ENCODE results near the gene CLEC1A. TPM values are rescaled to one million over a fixed set of nuclear protein-coding genes. Genes with fewer than 3 reads are reported as not detected.

CLEC1A gene
- polyA plus RNA-seq, 1 of the 3 experiments (the other 2 are of a cell fraction) = not detected

- TF ChIP-seq PBX3 (IDR thresholded peaks at IDR 0.05) = no peak
- no peak for TF ChIP-seq MEF2A (IDR thresholded peaks at IDR 0.05; ENCODE audit: borderline replicate concordance, low read depth)
- TF ChIP-seq, protein P1, sequence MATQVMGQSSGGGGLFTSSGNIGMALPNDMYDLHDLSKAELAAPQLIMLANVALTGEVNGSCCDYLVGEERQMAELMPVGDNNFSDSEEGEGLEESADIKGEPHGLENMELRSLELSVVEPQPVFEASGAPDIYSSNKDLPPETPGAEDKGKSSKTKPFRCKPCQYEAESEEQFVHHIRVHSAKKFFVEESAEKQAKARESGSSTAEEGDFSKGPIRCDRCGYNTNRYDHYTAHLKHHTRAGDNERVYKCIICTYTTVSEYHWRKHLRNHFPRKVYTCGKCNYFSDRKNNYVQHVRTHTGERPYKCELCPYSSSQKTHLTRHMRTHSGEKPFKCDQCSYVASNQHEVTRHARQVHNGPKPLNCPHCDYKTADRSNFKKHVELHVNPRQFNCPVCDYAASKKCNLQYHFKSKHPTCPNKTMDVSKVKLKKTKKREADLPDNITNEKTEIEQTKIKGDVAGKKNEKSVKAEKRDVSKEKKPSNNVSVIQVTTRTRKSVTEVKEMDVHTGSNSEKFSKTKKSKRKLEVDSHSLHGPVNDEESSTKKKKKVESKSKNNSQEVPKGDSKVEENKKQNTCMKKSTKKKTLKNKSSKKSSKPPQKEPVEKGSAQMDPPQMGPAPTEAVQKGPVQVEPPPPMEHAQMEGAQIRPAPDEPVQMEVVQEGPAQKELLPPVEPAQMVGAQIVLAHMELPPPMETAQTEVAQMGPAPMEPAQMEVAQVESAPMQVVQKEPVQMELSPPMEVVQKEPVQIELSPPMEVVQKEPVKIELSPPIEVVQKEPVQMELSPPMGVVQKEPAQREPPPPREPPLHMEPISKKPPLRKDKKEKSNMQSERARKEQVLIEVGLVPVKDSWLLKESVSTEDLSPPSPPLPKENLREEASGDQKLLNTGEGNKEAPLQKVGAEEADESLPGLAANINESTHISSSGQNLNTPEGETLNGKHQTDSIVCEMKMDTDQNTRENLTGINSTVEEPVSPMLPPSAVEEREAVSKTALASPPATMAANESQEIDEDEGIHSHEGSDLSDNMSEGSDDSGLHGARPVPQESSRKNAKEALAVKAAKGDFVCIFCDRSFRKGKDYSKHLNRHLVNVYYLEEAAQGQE (IDR thresholded peaks at IDR 0.05; ENCODE audit: low read depth, low read length) = no peak
Observed at GRCh38 chr12:10119066-10119465, 20.3 kb upstream of the CLEC1A start (continued).

- no peaks in the 10 kb centered on the region for H3K79me2 ChIP-seq (ENCODE audit: insufficient read depth)
- no peak for TF ChIP-seq RAD21 (IDR thresholded peaks at IDR 0.05; ENCODE audit: low read length)
- TF ChIP-seq, protein P2, sequence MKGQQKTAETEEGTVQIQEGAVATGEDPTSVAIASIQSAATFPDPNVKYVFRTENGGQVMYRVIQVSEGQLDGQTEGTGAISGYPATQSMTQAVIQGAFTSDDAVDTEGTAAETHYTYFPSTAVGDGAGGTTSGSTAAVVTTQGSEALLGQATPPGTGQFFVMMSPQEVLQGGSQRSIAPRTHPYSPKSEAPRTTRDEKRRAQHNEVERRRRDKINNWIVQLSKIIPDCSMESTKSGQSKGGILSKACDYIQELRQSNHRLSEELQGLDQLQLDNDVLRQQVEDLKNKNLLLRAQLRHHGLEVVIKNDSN (IDR thresholded peaks at IDR 0.05; ENCODE audit: borderline replicate concordance, low read depth) = no peak
- TF ChIP-seq IRF3 (IDR thresholded peaks at IDR 0.05; ENCODE audit: low read depth, low read length) = no peak
- TF ChIP-seq TCF12 (IDR thresholded peaks at IDR 0.05) = no peak
- no peak for TF ChIP-seq RFX5 (IDR thresholded peaks at IDR 0.05; ENCODE audit: low read length)
- TF ChIP-seq SIN3A (IDR thresholded peaks at IDR 0.05; ENCODE audit: borderline replicate concordance, low read depth, low read length) = no peak
- no peak for TF ChIP-seq GABPA (IDR thresholded peaks at IDR 0.05; ENCODE audit: low read depth)
- no peak overlapping the region for H3K4me3 ChIP-seq (ENCODE audit: low read depth in 2 of 2, low read length in 1 of 2)
- H3K9ac ChIP-seq = no peak overlapping the region
- 9% methylated on average over 7 of the region's 7 CpGs for WGBS (ENCODE audit: low lambda C conversion rate)
- ChIA-PET CTCF (no interaction called here), POLR2A (no interaction called here)
- H3K27ac ChIP-seq (ENCODE audit: low read depth in 2 of 2, low read length in 1 of 2) = no peak overlapping the region
- H3K4me1 ChIP-seq (ENCODE audit: control insufficient read depth in 1 of 2, insufficient read depth in 2 of 2, low read depth in 1 of 2, low read length in 1 of 2) = no peaks in the 10 kb centered on the region
- no peaks in the 10 kb centered on the region for H4K20me1 ChIP-seq (ENCODE audit: insufficient read depth)
- no peaks in the 10 kb centered on the region for H3K9me2 ChIP-seq
- H3K27me3 ChIP-seq (ENCODE audit: insufficient read depth) = peaks cover 10% of the 10 kb centered on the region; the same call in 1 of the 2 replicates
- DNase-seq = no peak
- H3K36me3 ChIP-seq (replicated peaks in 1 of 2; ENCODE audit: control insufficient read depth in 1 of 2, insufficient read depth in 2 of 2, low read length in 1 of 2) = no peaks in the 10 kb centered on the region
- no peaks in the 10 kb centered on the region for H3F3A ChIP-seq (replicated peaks; ENCODE audit: insufficient read depth)
- H3K4me2 ChIP-seq = no peak overlapping the region
- no peaks in the 10 kb centered on the region for H3K9me3 ChIP-seq
- H2AFZ ChIP-seq (ENCODE audit: low read depth) = no peak overlapping the region
Observed at GRCh38 chr12:10115890-10116289, 17.1 kb upstream of the CLEC1A start.
